ENCODE results near the gene TMEM14C.
"Not testable (repeated sequence)": the region's sequence is repeated elsewhere in the genome, so short reads cannot be mapped to it uniquely, and the experiment has no call there.

Gene TMEM14C

DNA sequence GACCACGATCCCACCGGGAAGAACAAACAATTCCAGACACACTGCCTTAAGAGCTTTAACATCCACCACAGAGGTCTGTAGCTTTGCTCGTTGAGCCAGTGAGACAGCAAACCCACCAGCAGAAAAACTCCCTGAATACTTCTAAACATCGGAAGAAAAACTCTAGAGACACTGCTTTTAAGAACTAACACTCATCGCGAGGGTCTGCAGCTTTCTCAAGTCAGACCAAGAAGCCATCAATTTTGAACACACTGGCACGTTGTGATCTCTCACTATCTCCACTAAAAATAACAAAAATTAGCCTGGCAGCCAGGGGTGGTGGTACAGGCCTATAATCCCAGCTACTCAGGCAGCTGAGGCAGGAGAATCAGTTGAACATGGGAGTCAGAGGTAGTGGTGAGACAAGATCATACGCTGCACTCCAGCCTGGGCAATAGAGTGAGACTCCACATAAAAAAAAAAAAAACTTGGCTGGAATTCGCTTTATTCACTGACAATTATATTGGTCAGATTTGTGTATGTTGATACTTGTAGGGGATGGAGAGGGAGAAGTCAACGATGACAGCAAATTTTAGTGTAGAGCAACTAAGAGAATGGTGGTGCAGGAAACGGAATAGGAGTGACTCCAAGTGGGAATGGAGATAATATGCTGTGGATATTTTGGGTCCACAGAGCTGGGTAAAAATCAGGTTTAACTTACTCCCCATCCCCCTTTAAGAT is 860 bp upstream of the TMEM14C start:
- FAIRE-seq: no peak

GRCh38 chr6:10722570-10722819 is 375 bp upstream of the TMEM14C start:
- FAIRE-seq: no peak

DNA sequence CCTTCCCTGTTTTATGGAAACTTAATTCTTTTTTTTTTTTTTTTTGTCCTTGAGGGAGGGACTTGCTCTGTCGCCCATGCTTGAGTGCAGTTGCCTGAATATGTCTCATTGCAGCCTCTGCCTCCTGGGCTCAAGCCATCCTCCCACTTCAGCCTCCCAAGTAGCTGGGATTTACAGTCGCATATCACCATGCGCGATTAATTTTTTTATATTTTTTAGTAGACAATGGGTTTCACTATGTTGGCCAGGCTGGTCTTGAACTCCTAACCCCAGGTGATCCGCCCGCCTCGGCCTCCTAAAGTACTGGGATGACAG is 654 bp downstream of the TMEM14C start:
- FAIRE-seq: no peak

DNA sequence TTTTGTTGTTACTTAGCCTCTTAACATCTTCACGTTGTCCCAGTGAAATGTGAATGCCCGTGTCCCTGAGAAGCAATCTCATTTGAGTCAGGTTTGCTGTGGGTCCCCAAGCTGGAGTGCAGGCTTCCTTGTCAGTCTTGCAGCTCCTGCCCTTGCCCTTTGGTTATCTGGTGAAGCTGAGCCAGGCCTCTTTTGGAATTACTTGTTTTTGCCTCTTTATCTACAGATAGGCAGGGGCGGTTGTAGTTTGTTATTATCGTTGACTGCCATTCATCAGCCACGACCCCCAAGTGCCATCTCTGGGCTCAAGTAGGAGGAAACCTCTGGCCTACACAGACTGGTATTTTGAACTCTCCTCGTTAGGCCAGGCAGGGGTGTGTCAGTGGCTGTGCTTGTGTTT is 2.2 kb downstream of the TMEM14C start:
- no peak for FAIRE-seq

GRCh38 chr6:10725716-10726115 is 2.8 kb downstream of the TMEM14C start:
- FAIRE-seq: no peak

- no peak for FAIRE-seq
Observed at GRCh38 chr6:10730254-10730653, 7.4 kb downstream of the TMEM14C start.

DNA sequence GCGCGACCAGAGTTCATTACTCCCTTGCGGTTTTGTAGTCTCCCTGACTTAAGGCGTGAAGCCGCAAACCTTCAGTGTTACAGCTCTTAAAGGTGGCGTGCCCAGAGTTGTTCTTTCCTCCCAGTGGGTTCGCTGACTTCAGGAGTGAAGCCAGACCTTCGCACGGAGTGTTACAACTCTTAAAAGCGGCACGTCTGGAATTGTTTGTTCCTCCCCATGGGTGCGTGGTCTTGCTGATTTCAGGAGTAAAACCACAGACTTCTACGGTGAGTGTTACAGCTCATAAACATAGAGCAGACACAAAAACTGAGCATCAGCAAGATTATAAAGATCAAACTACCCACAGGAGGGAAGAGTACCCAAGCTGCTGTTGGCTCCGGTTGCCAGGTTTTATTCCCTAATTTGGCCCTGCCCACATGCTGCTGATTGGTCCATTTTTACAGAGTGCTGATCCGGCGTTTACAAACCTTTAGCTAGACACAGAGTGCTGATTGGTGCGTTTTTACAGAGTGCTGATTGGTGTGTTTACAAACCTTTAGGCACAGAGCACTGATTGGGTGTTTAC is 10.4 kb downstream of the TMEM14C start:
- FAIRE-seq: no peak

DNA sequence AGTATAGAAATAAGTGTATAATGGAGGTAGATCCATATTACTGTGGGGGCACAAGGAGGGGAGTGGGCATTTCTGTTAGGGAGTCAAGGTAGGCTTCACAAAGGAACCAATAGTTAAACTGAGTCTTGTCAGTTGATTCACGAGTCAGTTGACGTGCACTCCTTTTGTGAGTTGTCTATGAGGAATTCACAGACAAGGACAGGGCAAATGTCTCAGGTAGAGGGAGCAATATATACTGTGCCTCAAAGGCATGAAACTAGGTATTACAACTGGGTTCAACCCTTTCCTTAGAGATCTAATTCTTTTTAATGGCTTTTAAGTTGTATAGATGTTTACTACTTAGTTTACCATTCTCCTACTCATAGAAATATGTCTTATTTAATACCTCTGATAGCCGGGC is 11.0 kb downstream of the TMEM14C start:
- FAIRE-seq: no peak

GRCh38 chr6:10736731-10737130 is 13.9 kb downstream of the TMEM14C start:
- no peak for FAIRE-seq

- FAIRE-seq: no peak
Observed at GRCh38 chr6:10740061-10740460, 17.2 kb downstream of the TMEM14C start.

GRCh38 chr6:10741643-10742042 is 18.8 kb downstream of the TMEM14C start:
- not testable (repeated sequence) for FAIRE-seq

DNA sequence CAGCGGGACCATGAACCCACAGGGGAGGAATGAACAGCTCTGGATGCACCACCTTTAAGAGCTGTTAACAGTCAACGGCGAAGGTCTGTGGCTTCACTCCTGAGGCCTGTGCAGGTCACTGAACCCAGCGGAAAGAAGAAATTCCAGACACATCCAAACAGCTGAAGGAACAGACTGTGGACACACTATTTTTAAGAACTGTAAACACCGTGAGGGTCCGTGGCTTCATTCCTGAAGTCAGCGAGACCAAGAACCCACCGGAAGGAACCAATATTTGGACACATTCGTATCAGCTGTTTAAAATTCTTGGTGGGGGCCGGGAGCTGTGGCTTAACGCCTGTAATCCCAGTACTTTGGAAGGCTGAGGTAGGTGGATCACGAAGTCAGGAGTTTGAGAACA is 19.4 kb downstream of the TMEM14C start:
- FAIRE-seq: no peak

DNA sequence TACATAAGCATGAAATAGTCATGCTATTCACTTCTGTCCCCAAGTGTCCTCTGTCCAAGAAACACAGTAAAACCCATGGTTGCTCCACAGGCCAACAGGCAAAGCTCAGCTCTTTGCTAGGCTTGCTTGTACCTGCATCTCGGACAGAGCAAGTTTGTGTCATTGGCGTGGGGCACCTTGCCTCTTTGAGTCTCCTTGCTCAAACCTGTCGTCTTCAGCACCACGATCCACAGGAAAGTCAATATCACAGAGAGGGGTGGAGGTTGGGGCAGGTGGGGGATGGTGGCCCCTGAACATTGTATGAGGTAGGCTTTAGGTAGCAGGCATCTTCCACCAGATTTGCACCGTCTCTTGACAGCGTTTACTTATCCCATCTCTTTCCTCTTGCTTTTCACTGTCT is 20.6 kb downstream of the TMEM14C start:
- no peak for FAIRE-seq

- FAIRE-seq: no peak
Observed at GRCh38 chr6:10745116-10745515, 22.2 kb downstream of the TMEM14C start.

- no peak for FAIRE-seq
Observed at GRCh38 chr6:10746915-10747250, 24.0 kb downstream of the TMEM14C start.

DNA sequence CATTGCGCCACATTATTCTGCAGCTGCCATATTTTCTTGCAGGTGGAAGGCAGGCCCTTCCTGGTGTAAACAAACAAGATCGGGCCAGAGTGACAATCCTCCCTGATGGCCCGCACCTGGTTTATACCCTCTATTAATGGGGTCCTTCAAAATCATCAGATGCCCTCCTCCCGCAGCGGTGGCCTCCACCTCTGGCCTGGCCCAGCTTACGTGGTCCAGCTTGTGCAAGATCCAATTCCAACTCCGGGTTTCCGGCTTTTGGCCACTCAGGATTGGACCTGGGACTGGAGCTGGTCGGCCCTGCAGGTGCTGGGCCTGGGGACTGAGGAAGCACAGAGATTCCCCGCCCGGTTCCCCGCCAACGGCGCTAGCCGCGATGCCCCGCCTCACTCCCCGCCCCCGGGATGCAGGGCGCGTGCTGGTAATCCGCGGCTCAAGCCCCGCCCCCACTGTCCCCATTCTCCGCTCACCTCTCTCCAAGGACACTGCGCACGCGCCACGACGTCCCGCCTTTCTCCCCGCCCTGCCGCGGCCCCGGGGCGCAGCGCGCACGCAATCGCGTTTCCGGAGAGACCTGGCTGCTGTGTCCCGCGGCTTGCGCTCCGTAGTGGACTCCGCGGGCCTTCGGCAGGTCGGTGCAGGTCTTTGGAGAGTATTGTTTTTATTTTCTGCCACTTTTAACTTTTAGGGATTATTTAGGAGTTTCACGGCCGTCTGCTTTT is 24.5 kb downstream of the TMEM14C start, which contains the start of gene TMEM14B:
Gene TMEM14B (plus strand): TSS at position 555 of the 722 bp plus-strand sequence. CDS start 1,441 bp downstream, outside the sequence.
- FAIRE-seq: no peak

DNA sequence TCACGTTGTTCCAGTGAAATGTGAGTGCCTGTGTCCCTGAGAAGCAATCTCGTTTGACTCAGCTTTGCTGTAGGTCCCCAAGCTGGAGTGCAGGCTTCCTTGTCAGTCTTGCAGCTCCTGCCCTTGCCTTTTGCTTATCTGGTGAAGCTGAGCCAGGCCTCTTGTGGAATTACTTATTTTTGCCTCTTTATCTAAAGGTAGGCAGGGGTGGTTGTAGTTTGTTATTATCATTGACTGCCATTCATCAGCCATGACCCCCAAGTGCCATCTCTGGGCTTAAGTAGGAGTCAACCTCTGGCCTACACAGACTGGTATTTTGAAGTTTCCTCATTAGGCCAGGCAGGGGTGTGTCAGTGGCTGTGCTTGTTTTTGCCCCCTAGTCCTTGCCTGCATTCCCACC is 26.9 kb downstream of the TMEM14C start:
- no peak for FAIRE-seq

DNA sequence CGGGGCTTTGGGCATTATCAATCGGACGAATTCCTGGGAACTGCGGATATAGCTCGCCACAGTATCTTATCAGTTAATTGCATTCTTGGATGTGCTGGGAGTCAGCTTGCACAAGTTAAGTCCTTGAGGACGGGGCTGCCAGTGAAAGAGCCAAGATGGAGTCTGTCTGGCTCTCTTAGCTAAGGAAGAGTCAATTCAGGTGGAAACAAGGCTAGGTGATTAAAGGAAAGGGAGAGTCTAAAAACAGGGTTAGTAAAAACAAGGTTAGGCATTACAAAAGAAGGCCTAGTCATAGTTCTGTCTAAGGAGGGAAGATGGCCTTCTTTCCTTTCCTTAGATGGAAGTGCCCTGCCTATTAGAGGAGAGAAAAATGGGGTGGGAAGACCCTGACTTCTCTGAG is 27.7 kb downstream of the TMEM14C start:
- not testable (repeated sequence) for FAIRE-seq

- not testable (repeated sequence) for FAIRE-seq
Observed at GRCh38 chr6:10751757-10752156, 28.9 kb downstream of the TMEM14C start.

DNA sequence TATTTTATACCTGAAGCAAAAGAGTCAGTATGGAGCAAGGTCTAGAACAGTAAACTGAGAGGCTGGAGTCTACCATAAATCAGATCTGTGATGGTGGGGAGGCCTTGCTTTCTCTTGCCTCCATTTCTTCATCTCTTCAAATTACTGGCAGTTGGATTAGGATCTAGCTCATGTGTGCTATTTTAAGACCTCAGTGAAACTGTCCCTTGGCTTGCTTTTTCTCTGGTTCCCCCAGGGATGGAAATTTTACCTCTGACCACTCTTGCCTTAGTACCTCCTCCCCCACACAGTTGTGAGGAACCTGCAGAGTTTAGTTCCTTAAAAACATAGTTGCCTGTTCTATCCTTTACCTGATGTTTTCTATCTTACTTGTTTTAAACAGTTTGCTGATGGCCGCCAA is 33.2 kb downstream of the TMEM14C start:
- no peak for FAIRE-seq

DNA sequence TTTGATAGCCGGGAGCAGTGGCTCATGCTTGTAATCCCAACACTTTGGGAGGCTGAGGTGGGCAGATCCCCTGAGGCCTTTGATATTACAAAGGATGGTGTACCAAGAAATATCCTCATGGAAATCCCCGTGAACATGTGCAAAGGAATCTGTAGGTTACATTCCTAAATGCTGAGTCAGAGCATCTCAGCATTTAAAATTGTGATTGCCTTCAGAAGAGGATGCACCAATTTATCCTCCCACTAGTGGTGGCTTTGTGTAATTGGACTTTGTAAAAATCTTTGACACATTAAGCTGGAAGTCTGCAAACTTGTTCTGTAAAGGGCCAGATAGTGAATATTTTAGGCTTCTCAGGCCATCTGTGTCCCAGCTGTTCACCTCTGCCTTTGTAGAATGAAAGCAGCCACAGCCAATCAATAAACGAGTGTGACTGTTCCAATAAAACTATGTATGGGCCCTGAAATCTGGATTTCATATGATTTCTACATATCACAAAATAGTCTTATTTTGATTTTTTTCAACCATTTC is 36.5 kb downstream of the TMEM14C start:
- no peak for FAIRE-seq

GRCh38 chr6:10759884-10760329 is 37.0 kb downstream of the TMEM14C start:
- FAIRE-seq: no peak

GRCh38 chr6:10763006-10763405 is 40.1 kb downstream of the TMEM14C start:
- FAIRE-seq: no peak

DNA sequence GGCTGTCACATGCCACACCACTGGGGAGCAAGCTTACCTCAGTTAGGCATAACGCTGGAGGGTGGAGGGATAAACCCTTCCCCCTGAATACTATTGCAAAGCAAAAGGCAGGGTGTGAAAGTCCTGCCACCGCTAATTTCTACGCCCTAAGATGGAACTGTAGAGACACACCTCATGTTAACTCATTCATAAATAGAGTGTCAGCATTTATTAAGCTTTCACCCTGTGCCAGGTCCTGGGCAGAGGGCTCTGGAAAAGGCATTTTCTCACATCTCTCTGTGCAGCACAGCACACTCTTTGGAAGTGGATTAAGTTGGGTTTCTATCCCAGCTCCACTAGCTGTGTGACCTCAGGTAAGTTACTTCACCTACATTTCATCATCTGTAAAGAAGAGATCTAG is 46.5 kb downstream of the TMEM14C start:
- FAIRE-seq: no peak

Data from TTC549 (cell line).